Liver (tissue), 3 donors: ENCODE measurements around the gene ITPK1.

Source experiments
- FOXA1 ChIP-seq: IDR thresholded peaks from 2 replicates; pipeline ENCODE4 v1.6.1; 2016; ENCODE audit warnings: antibody characterized with exemption
- FOXA2 ChIP-seq: IDR thresholded peaks from 2 replicates; pipeline ENCODE4 v1.6.1; 2016; ENCODE audit warnings: antibody characterized with exemption
- GABPA ChIP-seq, 2 donors: IDR thresholded peaks in 1 of 2; conservative IDR thresholded peaks in 1 of 2; 2 replicates each; pipeline ENCODE4 v1.6.1; 2016; ENCODE audit warnings: antibody characterized with exemption in 2 of 2, mild to moderate bottlenecking in 1 of 2, moderate library complexity in 1 of 2
- JUND ChIP-seq, 2 donors: IDR thresholded peaks; 2 replicates each; pipeline ENCODE4 v1.6.1; 2016; ENCODE audit warnings: antibody characterized with exemption in 2 of 2
- MAX ChIP-seq: IDR thresholded peaks from 2 replicates; pipeline ENCODE4 v1.6.1; 2016; ENCODE audit warnings: antibody characterized with exemption
- RAD21 ChIP-seq, 2 donors: IDR thresholded peaks; 2 replicates each; pipeline ENCODE4 v1.6.1; 2016; ENCODE audit warnings: antibody characterized with exemption in 2 of 2, mild to moderate bottlenecking in 2 of 2
- TF ChIP-seq, protein P1 (sequence below): fragments of 150-350 bp; IDR thresholded peaks from 2 replicates; pipeline ENCODE4 v1.5.1; 2017; ENCODE audit warnings: improper control_type of control experiment, low read depth, low read length; ENCODE audit not compliant: missing input control
- TF ChIP-seq, protein P2 (sequence below): IDR thresholded peaks from 2 replicates; pipeline ENCODE4 v1.6.1; 2016; ENCODE audit warnings: antibody characterized with exemption, mild to moderate bottlenecking
- donor health status: healthy.
- donor health status: healthy.

- TF ChIP-seq, protein P1, sequence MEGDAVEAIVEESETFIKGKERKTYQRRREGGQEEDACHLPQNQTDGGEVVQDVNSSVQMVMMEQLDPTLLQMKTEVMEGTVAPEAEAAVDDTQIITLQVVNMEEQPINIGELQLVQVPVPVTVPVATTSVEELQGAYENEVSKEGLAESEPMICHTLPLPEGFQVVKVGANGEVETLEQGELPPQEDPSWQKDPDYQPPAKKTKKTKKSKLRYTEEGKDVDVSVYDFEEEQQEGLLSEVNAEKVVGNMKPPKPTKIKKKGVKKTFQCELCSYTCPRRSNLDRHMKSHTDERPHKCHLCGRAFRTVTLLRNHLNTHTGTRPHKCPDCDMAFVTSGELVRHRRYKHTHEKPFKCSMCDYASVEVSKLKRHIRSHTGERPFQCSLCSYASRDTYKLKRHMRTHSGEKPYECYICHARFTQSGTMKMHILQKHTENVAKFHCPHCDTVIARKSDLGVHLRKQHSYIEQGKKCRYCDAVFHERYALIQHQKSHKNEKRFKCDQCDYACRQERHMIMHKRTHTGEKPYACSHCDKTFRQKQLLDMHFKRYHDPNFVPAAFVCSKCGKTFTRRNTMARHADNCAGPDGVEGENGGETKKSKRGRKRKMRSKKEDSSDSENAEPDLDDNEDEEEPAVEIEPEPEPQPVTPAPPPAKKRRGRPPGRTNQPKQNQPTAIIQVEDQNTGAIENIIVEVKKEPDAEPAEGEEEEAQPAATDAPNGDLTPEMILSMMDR = peak; percentile 14
- TF ChIP-seq FOXA1 (no peak), JUND (IDR thresholded peaks at IDR 0.05) (no peak), FOXA2 (no peak), GABPA (IDR thresholded peaks at IDR 0.05 in 1 of 2, conservative IDR thresholded peaks at IDR 0.05 in 1 of 2) (no peak), RAD21 (IDR thresholded peaks at IDR 0.05) (peak in 1 of 2 donors; percentile 49), MAX (peak; percentile 50)
- TF ChIP-seq, protein P2, sequence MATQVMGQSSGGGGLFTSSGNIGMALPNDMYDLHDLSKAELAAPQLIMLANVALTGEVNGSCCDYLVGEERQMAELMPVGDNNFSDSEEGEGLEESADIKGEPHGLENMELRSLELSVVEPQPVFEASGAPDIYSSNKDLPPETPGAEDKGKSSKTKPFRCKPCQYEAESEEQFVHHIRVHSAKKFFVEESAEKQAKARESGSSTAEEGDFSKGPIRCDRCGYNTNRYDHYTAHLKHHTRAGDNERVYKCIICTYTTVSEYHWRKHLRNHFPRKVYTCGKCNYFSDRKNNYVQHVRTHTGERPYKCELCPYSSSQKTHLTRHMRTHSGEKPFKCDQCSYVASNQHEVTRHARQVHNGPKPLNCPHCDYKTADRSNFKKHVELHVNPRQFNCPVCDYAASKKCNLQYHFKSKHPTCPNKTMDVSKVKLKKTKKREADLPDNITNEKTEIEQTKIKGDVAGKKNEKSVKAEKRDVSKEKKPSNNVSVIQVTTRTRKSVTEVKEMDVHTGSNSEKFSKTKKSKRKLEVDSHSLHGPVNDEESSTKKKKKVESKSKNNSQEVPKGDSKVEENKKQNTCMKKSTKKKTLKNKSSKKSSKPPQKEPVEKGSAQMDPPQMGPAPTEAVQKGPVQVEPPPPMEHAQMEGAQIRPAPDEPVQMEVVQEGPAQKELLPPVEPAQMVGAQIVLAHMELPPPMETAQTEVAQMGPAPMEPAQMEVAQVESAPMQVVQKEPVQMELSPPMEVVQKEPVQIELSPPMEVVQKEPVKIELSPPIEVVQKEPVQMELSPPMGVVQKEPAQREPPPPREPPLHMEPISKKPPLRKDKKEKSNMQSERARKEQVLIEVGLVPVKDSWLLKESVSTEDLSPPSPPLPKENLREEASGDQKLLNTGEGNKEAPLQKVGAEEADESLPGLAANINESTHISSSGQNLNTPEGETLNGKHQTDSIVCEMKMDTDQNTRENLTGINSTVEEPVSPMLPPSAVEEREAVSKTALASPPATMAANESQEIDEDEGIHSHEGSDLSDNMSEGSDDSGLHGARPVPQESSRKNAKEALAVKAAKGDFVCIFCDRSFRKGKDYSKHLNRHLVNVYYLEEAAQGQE = no peak
These were observed 145.9 kb downstream of the ITPK1 start for GRCh38 chr14:92969871-92970270.
